Measurements from ENCODE around the gene CNTN1.
A peak's percentile ranks its signal among the peaks of the same experiment; 100 is the strongest.

Gene CNTN1

DNA sequence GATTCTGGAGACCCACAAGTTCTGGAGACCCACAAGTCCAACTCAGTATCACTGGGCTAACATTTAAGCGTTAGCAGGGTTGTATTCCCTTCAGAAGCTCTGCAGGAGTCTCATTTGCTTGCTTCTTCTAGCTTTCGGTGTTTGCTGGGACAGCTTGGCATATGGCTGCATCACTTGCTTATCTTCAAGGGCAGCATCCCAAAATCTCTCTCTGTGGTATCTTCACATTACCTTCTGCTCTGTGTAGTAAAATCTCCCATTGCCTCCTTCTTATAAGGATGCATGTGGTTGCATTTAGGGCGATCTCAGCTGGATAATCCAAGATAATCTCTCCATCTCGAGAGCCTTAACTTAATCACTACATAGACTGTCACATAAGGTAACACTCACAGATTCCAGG is 7.3 kb upstream of the CNTN1 start:
- Histone ChIP-seq H3K36me3 (ENCODE audit: control insufficient read depth in 1 of 2, insufficient read depth in 2 of 2, low read depth in 1 of 2, low read length in 2 of 2) (no peaks in the 10 kb centered on the region), H2AFZ (ENCODE audit: low read depth, low read length) (no peak overlapping the region), H3K4me3 (ENCODE audit: insufficient read depth in 1 of 2, low read depth in 1 of 2, low read length in 2 of 2) (no peak overlapping the region), H3K4me2 (ENCODE audit: low read length, poor library complexity, severe bottlenecking) (no peak overlapping the region), H3K4ac (ENCODE audit: low read depth in 1 of 2, low read length in 2 of 2) (no peak overlapping the region), H2BK5ac (ENCODE audit: low read depth, low read length, poor library complexity, severe bottlenecking) (no peak overlapping the region), H3K27ac (ENCODE audit: low read length, poor library complexity, severe bottlenecking) (no peak overlapping the region), H2BK12ac (ENCODE audit: low read length in 2 of 2) (no peak overlapping the region), H4K8ac (ENCODE audit: low read length) (no peak overlapping the region), H3K14ac (ENCODE audit: low read length in 2 of 2) (no peak overlapping the region), H3K79me1 (replicated peaks; ENCODE audit: low read length, poor library complexity, severe bottlenecking) (no peaks in the 10 kb centered on the region), H2BK120ac (ENCODE audit: low read depth, low read length) (no peak overlapping the region), H3K9me3 (ENCODE audit: control insufficient read depth, low read length) (no peaks in the 10 kb centered on the region), H3K27me3 (ENCODE audit: control insufficient read depth in 1 of 2, insufficient read depth in 1 of 2, low read length in 2 of 2) (no peaks in the 10 kb centered on the region), H3K23ac (ENCODE audit: low read length in 2 of 2) (no peak overlapping the region), H2AK5ac (ENCODE audit: low read length, severe bottlenecking) (no peak overlapping the region), H4K91ac (ENCODE audit: low read length) (no peak overlapping the region), H3K18ac (ENCODE audit: low read depth in 1 of 2, low read length in 2 of 2) (no peak overlapping the region), H3K9ac (ENCODE audit: low read length) (no peak overlapping the region), H3K4me1 (ENCODE audit: control insufficient read depth, insufficient read depth, low read depth, low read length) (no peaks in the 10 kb centered on the region), H2BK15ac (ENCODE audit: low read depth, poor library complexity, severe bottlenecking) (no peak overlapping the region)
- DNase-seq = no peak
- 60% methylated on average over 2 of the region's 4 CpGs for WGBS

DNA sequence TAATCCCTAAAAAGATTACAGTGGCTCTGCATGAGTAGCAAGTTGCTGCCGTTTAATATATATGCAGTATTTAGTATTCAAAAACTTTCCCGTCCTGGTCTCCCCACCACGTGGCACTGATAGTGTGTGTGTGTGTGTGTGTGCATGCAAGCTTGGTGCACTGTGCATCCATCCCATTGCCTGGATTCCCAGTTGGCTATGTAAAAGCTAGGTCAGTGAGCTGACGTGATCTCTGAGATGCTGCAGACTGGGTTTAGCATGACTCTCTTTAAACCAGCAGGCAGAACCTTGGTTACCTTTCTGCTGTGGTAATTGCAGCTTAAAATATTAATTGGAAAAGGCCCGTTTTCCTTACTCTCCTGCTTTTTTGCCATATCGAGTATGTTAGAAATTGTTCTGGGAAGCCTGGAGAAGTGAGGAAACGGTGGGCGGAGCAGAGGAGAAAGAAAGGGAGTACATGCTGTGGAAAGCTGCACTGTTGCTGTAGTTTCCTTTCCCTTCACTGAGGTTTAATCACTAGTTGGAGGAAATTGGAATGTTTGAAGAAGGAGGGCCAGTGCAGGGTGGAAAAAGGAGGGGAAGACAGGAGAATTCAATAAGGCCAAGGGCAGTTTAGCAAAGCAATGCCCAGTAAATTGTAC is 4.0 kb upstream of the CNTN1 start:
- Histone ChIP-seq H3K4ac (ENCODE audit: low read depth in 1 of 2, low read length in 2 of 2) (no peak overlapping the region), H4K91ac (ENCODE audit: low read length) (no peak overlapping the region), H3K23ac (ENCODE audit: low read length in 2 of 2) (no peak overlapping the region), H2AK5ac (ENCODE audit: low read length, severe bottlenecking) (no peak overlapping the region), H3K18ac (ENCODE audit: low read depth in 1 of 2, low read length in 2 of 2) (no peak overlapping the region), H2BK120ac (ENCODE audit: low read depth, low read length) (no peak overlapping the region), H2BK15ac (ENCODE audit: low read depth, poor library complexity, severe bottlenecking) (no peak overlapping the region), H4K8ac (ENCODE audit: low read length) (no peak overlapping the region), H3K4me1 (ENCODE audit: control insufficient read depth, insufficient read depth, low read depth, low read length) (peaks cover 13% of the 10 kb centered on the region), H3K36me3 (ENCODE audit: control insufficient read depth in 1 of 2, insufficient read depth in 2 of 2, low read depth in 1 of 2, low read length in 2 of 2) (no peaks in the 10 kb centered on the region), H3K9ac (ENCODE audit: low read length) (no peak overlapping the region), H2BK12ac (ENCODE audit: low read length in 2 of 2) (no peak overlapping the region), H3K79me1 (replicated peaks; ENCODE audit: low read length, poor library complexity, severe bottlenecking) (no peaks in the 10 kb centered on the region), H3K27ac (ENCODE audit: low read length, poor library complexity, severe bottlenecking) (no peak overlapping the region), H2AFZ (ENCODE audit: low read depth, low read length) (no peak overlapping the region), H3K4me2 (ENCODE audit: low read length, poor library complexity, severe bottlenecking) (no peak overlapping the region), H3K4me3 (ENCODE audit: insufficient read depth in 1 of 2, low read depth in 1 of 2, low read length in 2 of 2) (no peak overlapping the region), H3K27me3 (ENCODE audit: control insufficient read depth in 1 of 2, insufficient read depth in 1 of 2, low read length in 2 of 2) (peaks cover 5 to 20% of the 10 kb centered on the region in 2 experiments), H2BK5ac (ENCODE audit: low read depth, low read length, poor library complexity, severe bottlenecking) (no peak overlapping the region), H3K14ac (ENCODE audit: low read length in 2 of 2) (peak overlapping the region in 1 of 2 experiments; percentile 48), H3K9me3 (ENCODE audit: control insufficient read depth, low read length) (no peaks in the 10 kb centered on the region)
- DNase-seq = no peak
- WGBS = 81% methylated on average over 8 of the region's 8 CpGs

DNA sequence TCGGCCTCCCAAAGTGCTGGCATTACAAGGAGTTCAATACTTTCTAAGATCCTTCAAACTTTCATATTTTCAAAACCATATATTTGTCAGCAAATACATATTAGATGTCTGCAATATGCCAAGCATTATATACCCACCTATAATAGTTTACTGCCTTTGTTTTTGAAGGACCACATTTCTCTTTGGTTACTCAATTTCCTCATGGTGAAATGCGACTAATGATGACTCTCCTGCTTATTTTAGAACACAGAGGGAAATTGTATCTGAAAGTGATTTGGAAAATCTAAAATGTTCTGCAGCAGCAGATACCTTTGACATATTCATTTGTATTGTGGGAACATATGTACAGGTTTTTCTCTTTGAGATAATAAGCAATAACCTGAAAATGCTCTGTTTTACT is 2.7 kb upstream of the CNTN1 start:
- no peak overlapping the region for H3K9ac ChIP-seq (ENCODE audit: low read length)
- H3K14ac ChIP-seq (ENCODE audit: low read length in 2 of 2) = no peak overlapping the region
- no peaks in the 10 kb centered on the region for H3K9me3 ChIP-seq (ENCODE audit: control insufficient read depth, low read length)
- no peak overlapping the region for H3K4ac ChIP-seq (ENCODE audit: low read depth in 1 of 2, low read length in 2 of 2)
- no peak overlapping the region for H2BK5ac ChIP-seq (ENCODE audit: low read depth, low read length, poor library complexity, severe bottlenecking)
- no peak overlapping the region for H4K8ac ChIP-seq (ENCODE audit: low read length)
- 67% methylated on average over 2 of the region's 2 CpGs for WGBS
- no peak overlapping the region for H4K91ac ChIP-seq (ENCODE audit: low read length)
- H3K27ac ChIP-seq (ENCODE audit: low read length, poor library complexity, severe bottlenecking) = no peak overlapping the region
- H2BK15ac ChIP-seq (ENCODE audit: low read depth, poor library complexity, severe bottlenecking) = no peak overlapping the region
- H2BK12ac ChIP-seq (ENCODE audit: low read length in 2 of 2) = no peak overlapping the region
- H3K27me3 ChIP-seq (ENCODE audit: control insufficient read depth in 1 of 2, insufficient read depth in 1 of 2, low read length in 2 of 2) = peaks cover 6 to 28% of the 10 kb centered on the region in 2 experiments
- H3K36me3 ChIP-seq (ENCODE audit: control insufficient read depth in 1 of 2, insufficient read depth in 2 of 2, low read depth in 1 of 2, low read length in 2 of 2) = no peaks in the 10 kb centered on the region
- H2AK5ac ChIP-seq (ENCODE audit: low read length, severe bottlenecking) = no peak overlapping the region
- H2BK120ac ChIP-seq (ENCODE audit: low read depth, low read length) = no peak overlapping the region
- peaks cover 15% of the 10 kb centered on the region for H3K4me1 ChIP-seq (ENCODE audit: control insufficient read depth, insufficient read depth, low read depth, low read length)
- DNase-seq = no peak
- no peak overlapping the region for H3K23ac ChIP-seq (ENCODE audit: low read length in 2 of 2)
- no peaks in the 10 kb centered on the region for H3K79me1 ChIP-seq (replicated peaks; ENCODE audit: low read length, poor library complexity, severe bottlenecking)
- no peak overlapping the region for H2AFZ ChIP-seq (ENCODE audit: low read depth, low read length)
- no peak overlapping the region for H3K18ac ChIP-seq (ENCODE audit: low read depth in 1 of 2, low read length in 2 of 2)
- no peak overlapping the region for H3K4me3 ChIP-seq (ENCODE audit: insufficient read depth in 1 of 2, low read depth in 1 of 2, low read length in 2 of 2)
- H3K4me2 ChIP-seq (ENCODE audit: low read length, poor library complexity, severe bottlenecking) = no peak overlapping the region

DNA sequence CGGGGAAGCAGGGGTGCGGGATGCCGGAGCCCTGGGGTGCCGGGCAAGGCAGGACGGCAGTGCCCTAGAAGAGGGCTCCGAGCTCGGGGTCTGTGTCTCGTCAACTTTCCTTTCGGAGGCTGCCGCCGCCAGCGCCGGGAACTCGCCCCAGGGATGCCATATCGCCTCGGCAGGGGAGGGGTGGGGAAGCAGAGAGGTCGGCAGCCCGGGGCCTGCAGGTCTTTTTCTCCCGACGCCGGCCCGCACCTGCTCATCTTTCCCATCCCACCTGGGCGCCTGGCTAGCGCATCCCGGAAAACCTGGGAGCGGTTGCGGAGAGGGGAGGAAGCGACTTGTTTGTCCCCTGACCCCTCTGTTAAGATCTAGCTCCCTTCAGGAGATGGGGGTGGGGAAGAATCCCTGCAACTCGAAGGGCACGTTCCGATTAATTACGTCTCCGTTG is 547 bp downstream of the CNTN1 start:
- Histone ChIP-seq H2BK120ac (ENCODE audit: low read depth, low read length) (no peak overlapping the region), H2BK12ac (ENCODE audit: low read length in 2 of 2) (no peak overlapping the region), H4K8ac (ENCODE audit: low read length) (no peak overlapping the region), H3K27me3 (ENCODE audit: control insufficient read depth in 1 of 2, insufficient read depth in 1 of 2, low read length in 2 of 2) (peaks cover 6 to 28% of the 10 kb centered on the region in 2 experiments), H4K91ac (ENCODE audit: low read length) (no peak overlapping the region), H2AFZ (ENCODE audit: low read depth, low read length) (no peak overlapping the region), H3K79me1 (replicated peaks; ENCODE audit: low read length, poor library complexity, severe bottlenecking) (no peaks in the 10 kb centered on the region), H3K27ac (ENCODE audit: low read length, poor library complexity, severe bottlenecking) (no peak overlapping the region), H2BK5ac (ENCODE audit: low read depth, low read length, poor library complexity, severe bottlenecking) (no peak overlapping the region), H2AK5ac (ENCODE audit: low read length, severe bottlenecking) (no peak overlapping the region), H3K4ac (ENCODE audit: low read depth in 1 of 2, low read length in 2 of 2) (no peak overlapping the region), H3K4me3 (ENCODE audit: insufficient read depth in 1 of 2, low read depth in 1 of 2, low read length in 2 of 2) (peak overlapping the region; percentile 31 to 91), H3K9ac (ENCODE audit: low read length) (peak overlapping the region; percentile 70), H3K23ac (ENCODE audit: low read length in 2 of 2) (no peak overlapping the region), H3K4me2 (ENCODE audit: low read length, poor library complexity, severe bottlenecking) (peak overlapping the region; percentile 77), H2BK15ac (ENCODE audit: low read depth, poor library complexity, severe bottlenecking) (no peak overlapping the region), H3K14ac (ENCODE audit: low read length in 2 of 2) (no peak overlapping the region), H3K4me1 (ENCODE audit: control insufficient read depth, insufficient read depth, low read depth, low read length) (peaks cover 15% of the 10 kb centered on the region), H3K18ac (ENCODE audit: low read depth in 1 of 2, low read length in 2 of 2) (no peak overlapping the region), H3K9me3 (ENCODE audit: control insufficient read depth, low read length) (no peaks in the 10 kb centered on the region), H3K36me3 (ENCODE audit: control insufficient read depth in 1 of 2, insufficient read depth in 2 of 2, low read depth in 1 of 2, low read length in 2 of 2) (no peaks in the 10 kb centered on the region)
- DNase-seq = no peak
- WGBS = 3% methylated on average over 10 of the region's 33 CpGs

Measured in mesenchymal stem cell (in vitro differentiated cells and primary cell).